LNCaP clone FGC (cell line): ENCODE results near the gene GPR18.

Experiments
- DNase-seq: peaks from one replicate; pipeline ENCODE4 v3.0.0-alpha.2; 2011; ENCODE audit warnings: low read depth
- H3K4me3 ChIP-seq: 2 replicates; pipeline ENCODE4 v1.5.1; 2011; ENCODE audit warnings: mild to moderate bottlenecking, low read depth, low read length, control low read depth
- TF ChIP-seq, protein P1 (sequence below): IDR thresholded peaks from 2 replicates; pipeline ENCODE4 v1.5.1; 2012; ENCODE audit warnings: mild to moderate bottlenecking; ENCODE audit not compliant: control insufficient read depth, insufficient read depth; ENCODE audit errors: extremely low read depth

GPR18 gene

GRCh38 chr13:99303863-99304521 is 45.8 kb upstream of the GPR18 start:
- TF ChIP-seq, protein P1, sequence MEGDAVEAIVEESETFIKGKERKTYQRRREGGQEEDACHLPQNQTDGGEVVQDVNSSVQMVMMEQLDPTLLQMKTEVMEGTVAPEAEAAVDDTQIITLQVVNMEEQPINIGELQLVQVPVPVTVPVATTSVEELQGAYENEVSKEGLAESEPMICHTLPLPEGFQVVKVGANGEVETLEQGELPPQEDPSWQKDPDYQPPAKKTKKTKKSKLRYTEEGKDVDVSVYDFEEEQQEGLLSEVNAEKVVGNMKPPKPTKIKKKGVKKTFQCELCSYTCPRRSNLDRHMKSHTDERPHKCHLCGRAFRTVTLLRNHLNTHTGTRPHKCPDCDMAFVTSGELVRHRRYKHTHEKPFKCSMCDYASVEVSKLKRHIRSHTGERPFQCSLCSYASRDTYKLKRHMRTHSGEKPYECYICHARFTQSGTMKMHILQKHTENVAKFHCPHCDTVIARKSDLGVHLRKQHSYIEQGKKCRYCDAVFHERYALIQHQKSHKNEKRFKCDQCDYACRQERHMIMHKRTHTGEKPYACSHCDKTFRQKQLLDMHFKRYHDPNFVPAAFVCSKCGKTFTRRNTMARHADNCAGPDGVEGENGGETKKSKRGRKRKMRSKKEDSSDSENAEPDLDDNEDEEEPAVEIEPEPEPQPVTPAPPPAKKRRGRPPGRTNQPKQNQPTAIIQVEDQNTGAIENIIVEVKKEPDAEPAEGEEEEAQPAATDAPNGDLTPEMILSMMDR = no peak
- H3K4me3 ChIP-seq = no peak overlapping the region
- DNase-seq = no peak

- TF ChIP-seq, protein P1 = no peak
Measured at GRCh38 chr13:99302637-99303505, 44.7 kb upstream of the GPR18 start.

DNA sequence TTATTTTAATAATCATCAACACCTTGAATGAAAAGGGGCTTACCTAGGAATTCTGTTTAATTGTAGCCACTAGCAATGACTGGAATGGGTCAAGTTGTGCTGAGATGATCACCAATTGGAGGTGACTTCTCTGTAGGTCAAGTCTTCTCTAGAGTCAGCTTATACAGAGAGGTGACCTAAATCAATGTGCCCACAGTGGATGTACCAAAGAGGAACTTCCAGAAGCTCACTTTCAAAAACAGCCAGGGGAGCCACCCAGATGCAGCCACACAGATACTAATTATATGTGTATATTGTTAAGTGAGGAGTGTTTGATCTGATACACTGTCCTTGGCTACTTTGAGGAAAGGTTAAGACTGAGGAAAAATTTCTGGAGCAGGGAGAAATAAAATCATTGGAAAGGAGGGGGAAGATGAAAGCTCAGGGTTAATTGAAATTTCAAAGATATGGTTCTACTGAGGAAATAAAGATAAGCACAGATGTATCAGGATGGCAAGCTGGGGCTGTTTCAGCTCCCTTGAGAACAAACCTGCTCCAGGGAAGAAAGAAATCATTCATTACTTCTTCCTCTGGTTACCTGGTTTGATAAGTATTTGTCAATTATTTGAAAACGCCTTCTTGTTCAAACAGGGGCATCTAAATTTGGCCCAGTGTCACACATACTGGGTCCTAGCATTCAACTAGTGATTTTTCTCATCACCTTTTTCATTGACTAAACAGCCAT is 43.9 kb upstream of the GPR18 start:
- DNase-seq = no peak
- H3K4me3 ChIP-seq = no peak overlapping the region
- TF ChIP-seq, protein P1 = no peak

More at GRCh38 chr13:99302637-99303505, 44.7 kb upstream of the GPR18 start:
- DNase-seq = no peak
- H3K4me3 ChIP-seq = no peak overlapping the region

DNA sequence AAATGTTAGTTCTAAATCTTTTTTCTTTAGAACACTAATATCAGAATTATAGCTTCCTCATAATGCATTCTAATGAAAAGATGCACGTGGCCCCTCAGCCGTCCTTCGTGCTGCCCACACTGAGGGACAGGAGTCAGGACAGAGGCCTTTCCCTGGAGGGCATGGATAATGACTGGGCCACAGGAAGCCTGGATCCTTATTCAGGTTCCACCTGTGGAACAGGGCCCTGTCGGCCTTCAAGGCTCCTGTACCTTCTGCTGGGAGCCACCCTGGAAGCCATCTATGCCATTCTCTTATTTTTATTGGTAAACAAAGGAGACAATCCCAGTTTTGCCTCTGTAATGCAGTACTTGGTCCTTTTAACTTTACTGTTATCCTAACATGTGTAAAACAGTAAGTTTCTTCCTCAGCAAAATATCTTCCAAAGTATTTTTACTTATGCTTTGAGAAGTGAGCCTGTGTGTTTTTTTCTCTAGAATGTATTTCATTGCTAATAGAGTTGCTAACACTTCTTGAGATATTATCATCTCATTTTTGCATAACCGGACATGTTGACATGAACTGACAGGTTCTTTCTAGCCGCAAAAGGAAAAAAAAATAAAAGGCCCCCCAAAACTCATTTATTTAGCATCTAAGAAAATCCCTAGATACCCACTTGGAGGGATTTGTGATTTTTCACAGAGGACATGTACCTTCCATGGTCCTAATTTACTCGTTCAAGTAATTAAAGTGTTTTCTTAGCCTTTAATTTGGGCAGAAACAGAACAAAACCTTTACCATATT is 43.1 kb upstream of the GPR18 start:
- no peak for DNase-seq
- H3K4me3 ChIP-seq = no peak overlapping the region
- TF ChIP-seq, protein P1 = no peak

GRCh38 chr13:99299920-99300341 is 41.8 kb upstream of the GPR18 start:
- H3K4me3 ChIP-seq = no peak overlapping the region
- no peak for DNase-seq
- TF ChIP-seq, protein P1 = no peak

DNA sequence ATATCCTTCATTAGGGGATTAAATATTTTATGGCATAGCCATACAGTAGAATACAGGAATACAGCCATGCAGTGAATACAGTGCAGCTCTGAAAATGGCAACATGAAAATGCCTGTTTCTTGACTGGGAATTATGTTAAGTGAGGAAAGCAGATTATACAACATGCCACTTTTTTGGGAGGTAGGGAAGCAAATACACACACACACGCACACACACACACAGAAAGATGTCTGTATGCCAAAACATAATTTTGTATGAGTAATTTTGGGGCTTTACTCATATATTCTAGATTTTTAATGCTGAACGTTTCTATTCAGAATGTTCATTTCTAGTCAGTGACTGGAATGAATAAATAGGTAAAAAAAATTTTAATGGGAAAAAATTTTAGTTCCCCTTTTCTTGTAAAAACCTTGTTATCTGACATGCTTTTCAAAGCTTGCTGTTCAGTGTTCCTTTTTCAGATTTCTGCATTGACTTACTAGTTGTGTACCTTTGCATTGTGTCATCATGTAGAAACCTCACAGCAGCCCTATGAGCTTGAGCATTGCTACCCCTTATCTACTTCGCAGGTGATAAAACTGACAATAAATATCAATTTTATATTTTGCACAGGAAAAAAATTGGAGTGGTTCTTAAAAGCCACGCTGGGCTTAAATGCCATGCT is 41.2 kb upstream of the GPR18 start:
- TF ChIP-seq, protein P1 = no peak
- no peak overlapping the region for H3K4me3 ChIP-seq
- no peak for DNase-seq
